Keratinocyte (primary cell): ENCODE measurements around the gene MDFIC2.

Experiments
- EZH2 ChIP-seq: IDR thresholded peaks from one replicate; pipeline ENCODE4 v1.6.1; 2012; ENCODE audit warnings: inconsistent platforms, mild to moderate bottlenecking, low read length, moderate library complexity
- TF ChIP-seq, protein P1 (sequence below), 3 experiments: IDR thresholded peaks in 1 of 3; conservative IDR thresholded peaks in 1 of 3; optimal IDR thresholded peaks in 1 of 3; 2 replicates in 2 of 3; 3 replicates in 1 of 3; pipeline versions ENCODE3 to v1.5.1; 2011; ENCODE audit warnings: low read length in 3 of 3, mild to moderate bottlenecking in 3 of 3, moderate library complexity in 2 of 3, control low read depth in 1 of 3, inconsistent platforms in 1 of 3; ENCODE audit not compliant: insufficient read depth in 2 of 3; ENCODE audit errors: extremely low read depth in 1 of 3

DNA sequence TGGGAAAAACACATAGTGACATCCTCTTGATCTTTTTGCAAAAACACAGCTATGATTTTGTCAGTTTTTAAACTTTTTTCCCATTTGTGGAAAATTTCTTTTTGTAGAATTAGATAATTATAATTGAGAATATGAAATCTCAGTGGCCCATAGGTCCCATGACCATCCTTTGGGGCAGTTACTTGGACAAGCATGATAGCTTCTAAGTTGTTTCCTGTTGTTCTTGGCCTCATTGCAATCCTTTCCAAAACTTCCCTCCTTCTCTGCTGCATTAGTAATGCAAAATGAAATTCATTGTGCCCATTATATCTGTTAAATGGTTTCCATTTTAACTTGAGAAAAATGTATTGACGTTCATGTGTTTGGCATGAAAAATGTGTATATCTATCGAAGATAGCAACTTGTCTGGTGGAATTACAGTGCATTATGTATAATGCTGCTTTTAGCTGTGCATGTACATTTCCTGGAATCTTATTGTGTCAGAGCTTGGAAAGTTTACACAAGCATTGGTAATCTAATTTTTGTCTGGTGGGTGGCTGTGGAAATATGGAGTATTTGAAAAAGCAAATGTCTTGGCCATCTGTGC is 70.0 kb downstream of the MDFIC2 start:
- TF ChIP-seq, protein P1, sequence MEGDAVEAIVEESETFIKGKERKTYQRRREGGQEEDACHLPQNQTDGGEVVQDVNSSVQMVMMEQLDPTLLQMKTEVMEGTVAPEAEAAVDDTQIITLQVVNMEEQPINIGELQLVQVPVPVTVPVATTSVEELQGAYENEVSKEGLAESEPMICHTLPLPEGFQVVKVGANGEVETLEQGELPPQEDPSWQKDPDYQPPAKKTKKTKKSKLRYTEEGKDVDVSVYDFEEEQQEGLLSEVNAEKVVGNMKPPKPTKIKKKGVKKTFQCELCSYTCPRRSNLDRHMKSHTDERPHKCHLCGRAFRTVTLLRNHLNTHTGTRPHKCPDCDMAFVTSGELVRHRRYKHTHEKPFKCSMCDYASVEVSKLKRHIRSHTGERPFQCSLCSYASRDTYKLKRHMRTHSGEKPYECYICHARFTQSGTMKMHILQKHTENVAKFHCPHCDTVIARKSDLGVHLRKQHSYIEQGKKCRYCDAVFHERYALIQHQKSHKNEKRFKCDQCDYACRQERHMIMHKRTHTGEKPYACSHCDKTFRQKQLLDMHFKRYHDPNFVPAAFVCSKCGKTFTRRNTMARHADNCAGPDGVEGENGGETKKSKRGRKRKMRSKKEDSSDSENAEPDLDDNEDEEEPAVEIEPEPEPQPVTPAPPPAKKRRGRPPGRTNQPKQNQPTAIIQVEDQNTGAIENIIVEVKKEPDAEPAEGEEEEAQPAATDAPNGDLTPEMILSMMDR (optimal IDR thresholded peaks at IDR 0.05 in 1 of 3, IDR thresholded peaks at IDR 0.05 in 1 of 3, conservative IDR thresholded peaks at IDR 0.05 in 1 of 3; ENCODE audit: extremely low read depth in 1 of 3, insufficient read depth in 2 of 3, low read length in 3 of 3), result no peak
- no peak for TF ChIP-seq EZH2
